DOHH2 (cell line): Measurements from ENCODE around the gene TMEM176B.

Experiments used
- EZH2phosphoT487 ChIP-seq: fragments of 200-600 bp; sonication (generic); IDR thresholded peaks from 2 replicates; pipeline ENCODE4 v1.6.1; 2017; ENCODE audit warnings: borderline replicate concordance, mild to moderate bottlenecking, antibody characterized with exemption, low read length, moderate library complexity, mixed read lengths
- TF ChIP-seq, protein P1 (sequence below): fragments of 200-600 bp; sonication (generic); IDR thresholded peaks from one replicate; pipeline ENCODE4 v1.5.1; 2014; ENCODE audit warnings: antibody characterized with exemption, mild to moderate bottlenecking, low read depth, low read length; ENCODE audit not compliant: poor library complexity, severe bottlenecking

DNA sequence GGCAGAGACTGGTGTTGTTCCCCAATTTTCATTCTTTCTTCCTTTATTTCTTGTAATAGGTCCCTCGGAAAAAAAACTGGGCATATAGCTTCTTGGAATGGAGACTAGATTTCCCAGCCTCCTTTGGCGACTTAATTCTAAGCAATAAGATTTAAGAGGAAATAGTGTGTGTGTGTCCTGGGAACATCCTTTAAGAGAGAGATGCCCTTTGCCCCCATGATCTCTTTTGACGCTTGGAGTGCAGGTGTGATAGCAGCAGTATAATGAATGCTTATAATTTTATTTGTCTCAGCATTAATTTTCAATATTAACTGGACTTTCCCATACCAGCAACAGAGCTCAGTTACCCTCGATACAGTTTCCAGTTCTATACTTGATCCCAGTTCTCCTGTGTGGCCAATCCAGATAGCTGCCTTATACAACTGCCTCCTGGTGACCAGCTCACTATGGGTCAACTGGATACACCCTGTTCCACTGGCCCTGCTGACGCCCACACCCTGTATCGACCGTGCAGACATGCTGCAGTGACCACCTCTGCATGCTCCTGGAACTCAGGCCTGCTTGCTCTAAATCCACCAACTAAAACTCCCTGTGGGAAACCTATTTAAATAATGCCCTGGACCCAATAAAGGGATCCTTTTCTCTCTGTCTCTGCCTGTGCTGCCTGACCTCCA lies 14.3 kb upstream of the TMEM176B start:
- TF ChIP-seq, protein P1, sequence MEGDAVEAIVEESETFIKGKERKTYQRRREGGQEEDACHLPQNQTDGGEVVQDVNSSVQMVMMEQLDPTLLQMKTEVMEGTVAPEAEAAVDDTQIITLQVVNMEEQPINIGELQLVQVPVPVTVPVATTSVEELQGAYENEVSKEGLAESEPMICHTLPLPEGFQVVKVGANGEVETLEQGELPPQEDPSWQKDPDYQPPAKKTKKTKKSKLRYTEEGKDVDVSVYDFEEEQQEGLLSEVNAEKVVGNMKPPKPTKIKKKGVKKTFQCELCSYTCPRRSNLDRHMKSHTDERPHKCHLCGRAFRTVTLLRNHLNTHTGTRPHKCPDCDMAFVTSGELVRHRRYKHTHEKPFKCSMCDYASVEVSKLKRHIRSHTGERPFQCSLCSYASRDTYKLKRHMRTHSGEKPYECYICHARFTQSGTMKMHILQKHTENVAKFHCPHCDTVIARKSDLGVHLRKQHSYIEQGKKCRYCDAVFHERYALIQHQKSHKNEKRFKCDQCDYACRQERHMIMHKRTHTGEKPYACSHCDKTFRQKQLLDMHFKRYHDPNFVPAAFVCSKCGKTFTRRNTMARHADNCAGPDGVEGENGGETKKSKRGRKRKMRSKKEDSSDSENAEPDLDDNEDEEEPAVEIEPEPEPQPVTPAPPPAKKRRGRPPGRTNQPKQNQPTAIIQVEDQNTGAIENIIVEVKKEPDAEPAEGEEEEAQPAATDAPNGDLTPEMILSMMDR, result no peak
- TF ChIP-seq EZH2phosphoT487, result no peak
